Erythroblast (primary cell): Measurements from ENCODE around the gene CELA3A.

Experiments
- GATA1 ChIP-seq: IDR thresholded peaks from 2 replicates; pipeline ENCODE4 v1.6.1; 2011; ENCODE audit warnings: low read depth, mild to moderate bottlenecking, control low read depth, low read length, moderate library complexity
- POLR2A ChIP-seq: IDR thresholded peaks from 2 replicates; pipeline ENCODE4 v1.6.1; 2011; ENCODE audit warnings: mild to moderate bottlenecking, low read length

GRCh38 chr1:22037520-22037919 is 36.1 kb downstream of the CELA3A start:
- TF ChIP-seq POLR2A (no peak), GATA1 (no peak)
